HG02610 (cell line): ENCODE data around the gene ZNF692.

Source experiments
- ATAC-seq: cut with Tn5 transposase; IDR thresholded peaks from one replicate; pipeline ENCODE4 v1.9.1; 2021; ENCODE audit warnings: mild to moderate bottlenecking, moderate library complexity; ENCODE audit not compliant: unreplicated experiment

Gene ZNF692

DNA sequence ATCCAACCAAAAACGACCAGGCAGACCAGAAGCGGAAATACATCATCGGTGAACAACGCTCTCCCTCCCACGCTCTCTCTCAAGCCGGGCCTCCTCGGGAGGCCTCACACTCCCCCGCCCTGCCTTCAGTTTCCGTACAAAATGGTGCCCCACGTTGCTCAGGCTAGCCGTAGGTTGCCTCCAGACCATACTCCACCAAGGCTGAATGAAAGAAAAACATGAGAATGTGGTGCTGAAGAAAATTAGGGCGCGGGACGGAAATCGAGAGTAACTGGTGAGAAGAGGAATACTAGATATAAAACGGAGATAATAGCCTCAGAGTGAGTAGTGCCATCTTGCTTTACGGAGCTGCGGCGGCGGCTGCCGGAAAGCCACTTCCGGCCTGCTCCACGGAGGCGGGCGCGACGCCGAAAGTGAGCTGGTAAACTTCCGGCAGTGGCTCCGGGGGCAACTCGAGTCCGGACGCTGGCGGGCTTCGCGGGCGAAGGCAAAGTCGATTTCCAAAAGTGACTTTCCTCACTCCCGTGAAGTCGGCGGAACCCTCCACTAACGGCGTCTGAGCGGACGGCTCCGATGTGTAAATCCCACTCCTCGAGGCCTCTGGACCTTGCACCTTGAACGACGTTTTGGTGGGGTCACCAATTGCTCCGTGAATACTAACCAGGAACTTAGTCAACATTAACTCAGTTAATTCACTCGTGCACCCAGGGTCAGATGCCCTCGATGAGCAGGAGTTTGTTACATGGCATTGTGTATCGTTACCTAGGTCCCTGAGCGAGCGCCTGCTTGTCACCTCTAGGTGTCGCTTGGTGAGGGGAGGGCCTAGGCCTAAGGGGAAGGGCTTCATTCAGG, 32.8 kb downstream of the ZNF692 start, which contains the start of gene SH3BP5L:
TSS of gene SH3BP5L (minus strand) at position 7 of the 852 bp plus-strand sequence. CDS start 980 bp downstream, outside the sequence.
- ATAC-seq = peak; percentile 93

DNA sequence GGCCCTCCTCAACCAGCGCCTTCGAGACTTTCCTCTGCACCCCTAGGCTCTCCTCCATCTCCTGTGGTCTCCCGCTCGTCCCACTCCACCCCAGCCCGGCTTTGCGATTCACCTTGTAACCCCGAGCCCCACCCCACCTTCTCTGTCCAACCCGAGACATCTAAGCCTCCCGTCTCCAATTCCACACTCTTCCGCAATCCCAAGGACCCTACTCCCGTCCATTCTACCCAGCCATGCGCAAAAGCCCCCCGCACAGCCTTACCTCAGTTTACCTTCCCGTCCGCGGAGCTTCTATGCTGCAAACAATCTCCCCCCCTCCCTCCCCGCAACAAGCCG, 33.3 kb downstream of the ZNF692 start:
- ATAC-seq = peak; percentile 1

DNA sequence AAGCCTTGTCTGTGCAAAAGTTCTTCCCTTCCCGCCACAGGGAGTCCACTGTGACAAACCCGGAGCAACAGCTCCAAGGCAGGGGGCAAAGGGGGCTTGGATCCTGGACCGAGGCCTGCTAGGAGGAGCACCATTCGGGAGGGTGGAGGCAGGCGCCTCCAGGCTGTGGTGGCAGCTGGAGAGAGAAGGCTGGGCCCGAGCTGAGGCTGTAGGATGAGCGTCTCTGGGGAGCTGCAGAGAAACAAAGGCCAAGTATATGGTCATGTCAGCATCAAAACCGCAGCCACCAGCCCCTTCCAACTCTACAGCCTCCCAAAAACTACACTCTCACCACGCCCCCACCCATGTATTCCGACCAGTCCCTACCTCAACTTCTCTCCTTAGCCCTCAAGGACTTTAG, 33.7 kb downstream of the ZNF692 start:
- no peak for ATAC-seq

DNA sequence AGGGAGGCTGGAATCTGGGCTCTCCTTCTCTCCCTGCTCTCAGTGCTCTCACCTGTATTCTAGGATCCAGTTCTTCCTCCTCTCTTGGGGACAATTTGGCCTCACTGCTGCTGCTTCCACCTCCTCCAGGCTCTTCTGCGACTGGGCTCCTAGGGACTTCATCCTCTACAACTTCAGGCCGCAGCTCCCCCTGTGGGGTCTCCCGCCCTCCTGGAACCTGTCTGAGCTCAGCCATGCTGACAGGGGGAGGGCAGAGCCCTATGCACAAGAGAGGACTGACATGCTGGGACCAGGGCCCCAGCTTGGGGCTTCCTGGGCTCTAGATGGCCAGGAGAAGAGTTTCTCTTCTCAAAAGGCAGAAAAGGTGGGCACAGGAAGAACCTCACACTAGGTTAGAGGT, 34.2 kb downstream of the ZNF692 start:
- no peak for ATAC-seq

DNA sequence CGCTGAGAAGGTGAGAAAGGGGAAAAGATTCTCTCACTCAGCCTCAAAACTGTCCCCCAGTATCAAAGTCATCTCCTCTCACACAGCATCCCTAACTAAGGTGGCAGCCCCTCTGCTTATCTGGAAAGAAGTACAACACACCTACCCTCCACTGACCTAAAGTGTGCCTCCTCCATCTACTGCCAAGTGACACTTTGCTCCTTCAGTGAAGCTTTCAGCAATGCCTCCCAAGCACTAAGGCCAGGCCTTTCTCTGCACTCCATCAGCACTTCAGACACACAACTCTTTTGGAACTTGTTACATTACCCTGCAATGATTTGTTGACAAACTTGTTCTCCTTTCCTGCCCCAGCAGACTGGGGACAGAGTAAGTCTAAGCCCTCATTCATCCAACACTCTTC, 34.6 kb downstream of the ZNF692 start:
- no peak for ATAC-seq

DNA sequence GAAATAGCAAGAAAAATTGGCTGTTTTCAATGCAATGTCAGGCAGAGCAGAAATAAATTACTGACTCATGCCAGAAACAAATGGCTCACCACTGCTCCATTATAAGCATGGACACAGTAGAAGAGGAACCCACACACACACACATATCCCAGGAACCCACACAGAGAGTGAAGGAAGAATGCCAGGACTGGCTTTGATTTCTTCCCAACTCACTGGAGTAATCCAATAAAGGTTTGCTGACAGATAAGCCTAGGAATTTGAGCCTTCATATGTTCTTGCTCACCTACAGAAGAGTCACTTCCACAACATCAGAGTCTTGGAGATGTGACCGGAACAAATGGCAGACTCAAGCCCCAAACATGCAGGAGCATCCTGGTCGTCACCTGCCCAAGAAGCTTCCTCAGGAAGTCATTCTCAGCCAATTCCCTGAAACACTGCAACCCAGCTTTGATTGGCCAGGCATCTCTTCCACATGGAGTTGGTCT, 35.3 kb downstream of the ZNF692 start:
- ATAC-seq = no peak

DNA sequence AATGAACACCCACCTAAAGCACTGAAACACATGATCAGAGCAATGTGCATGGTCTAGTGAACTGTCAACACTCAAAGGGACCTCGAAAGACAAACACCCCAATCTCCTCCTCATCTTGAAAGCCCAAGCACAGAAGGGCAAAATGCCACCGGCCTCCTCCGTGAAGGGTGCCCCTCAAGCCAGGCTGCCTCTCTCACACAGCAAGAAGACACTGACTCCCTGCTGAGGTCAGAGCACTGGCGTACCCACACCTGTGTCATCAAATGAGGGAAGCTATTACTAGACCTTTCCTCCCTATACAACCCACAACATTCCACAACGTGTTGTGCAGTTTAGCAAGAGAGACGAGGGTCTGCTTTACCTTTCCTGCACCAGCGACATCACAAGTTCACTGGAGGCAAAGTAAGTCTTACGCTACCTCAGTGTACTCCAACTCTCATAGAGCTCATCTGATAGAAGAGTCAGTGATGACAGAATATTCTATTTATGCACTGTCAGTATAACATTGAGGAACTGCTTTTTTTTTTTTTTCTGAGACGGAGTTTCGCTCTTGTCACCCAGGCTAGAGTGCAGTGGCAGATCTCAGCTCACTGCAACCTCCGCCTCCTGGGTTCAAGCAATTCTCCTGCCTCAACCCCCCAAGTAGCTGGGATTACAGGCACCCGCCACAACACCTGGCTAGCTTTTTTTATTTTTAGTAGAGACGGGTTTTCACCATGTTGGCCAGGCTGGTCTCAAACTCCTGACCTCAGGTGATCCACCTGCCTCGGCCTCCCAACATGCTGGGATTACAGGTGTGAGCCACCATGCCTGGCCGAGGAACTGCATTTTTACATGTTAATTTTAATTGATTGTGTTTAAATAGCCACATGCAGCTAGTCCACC, 36.5 kb downstream of the ZNF692 start:
- no peak for ATAC-seq

DNA sequence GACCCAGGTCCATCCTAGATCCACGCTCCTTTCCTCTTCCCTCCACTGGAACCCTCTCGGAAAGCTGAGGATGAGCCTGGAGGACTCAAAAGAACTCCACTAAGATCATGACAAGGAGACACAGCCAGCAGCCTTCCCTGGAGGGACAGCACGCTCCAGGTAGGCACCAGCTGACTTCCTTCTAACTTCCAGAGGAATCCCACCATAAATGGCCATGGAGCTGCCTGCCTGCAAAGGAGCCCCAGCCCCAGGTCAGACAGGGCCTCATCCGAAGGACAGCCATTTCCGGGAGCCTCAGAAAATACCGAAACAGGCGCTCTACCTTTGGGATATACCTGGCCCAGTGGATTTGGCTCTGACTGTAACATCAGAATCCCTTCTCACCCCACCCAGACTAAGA, 37.2 kb downstream of the ZNF692 start:
- no peak for ATAC-seq

DNA sequence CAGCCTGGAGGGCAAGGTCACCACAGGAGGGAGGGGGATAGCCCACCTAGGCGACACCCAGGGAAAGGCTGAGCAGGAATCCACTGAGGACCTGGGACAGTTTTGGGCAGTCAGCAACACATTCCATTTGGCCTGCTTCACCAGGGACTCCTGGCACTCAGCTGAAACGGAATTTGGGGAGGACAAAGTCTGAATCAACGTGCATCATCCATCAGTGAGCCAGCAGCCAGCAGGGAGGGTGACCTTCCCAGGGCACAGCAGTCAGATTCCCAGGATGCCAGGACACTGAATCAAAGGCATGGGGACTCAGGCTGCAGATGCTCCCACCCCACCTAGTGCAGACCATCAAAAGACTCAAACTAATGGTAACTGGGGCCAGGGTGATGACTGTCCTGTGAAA, 37.8 kb downstream of the ZNF692 start:
- ATAC-seq = no peak

DNA sequence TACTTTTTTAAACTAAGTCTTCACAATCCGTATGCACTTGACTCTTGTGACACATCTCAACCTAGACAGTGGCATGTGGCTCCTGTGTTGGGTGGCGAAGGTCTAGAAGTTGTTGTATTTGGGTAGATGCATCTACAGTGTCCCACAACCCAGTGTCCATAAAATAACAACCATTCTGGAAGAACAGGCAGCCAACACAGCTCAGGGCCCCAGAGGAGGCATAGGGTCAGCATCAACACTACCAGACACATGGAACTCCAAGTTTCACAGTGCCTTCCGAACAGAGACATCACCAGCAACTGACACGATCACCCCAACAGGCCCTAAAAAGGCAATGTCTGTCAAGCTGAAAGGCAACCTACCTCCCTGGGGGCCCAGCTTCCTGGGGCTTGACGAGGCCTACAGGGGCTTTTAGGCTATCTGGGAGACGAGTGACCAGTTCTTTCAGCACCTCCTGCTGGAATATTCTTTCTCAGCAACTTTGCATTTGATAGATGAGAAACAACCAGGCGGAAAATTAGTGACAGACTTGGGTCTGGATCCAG, 38.8 kb downstream of the ZNF692 start:
- no peak for ATAC-seq

DNA sequence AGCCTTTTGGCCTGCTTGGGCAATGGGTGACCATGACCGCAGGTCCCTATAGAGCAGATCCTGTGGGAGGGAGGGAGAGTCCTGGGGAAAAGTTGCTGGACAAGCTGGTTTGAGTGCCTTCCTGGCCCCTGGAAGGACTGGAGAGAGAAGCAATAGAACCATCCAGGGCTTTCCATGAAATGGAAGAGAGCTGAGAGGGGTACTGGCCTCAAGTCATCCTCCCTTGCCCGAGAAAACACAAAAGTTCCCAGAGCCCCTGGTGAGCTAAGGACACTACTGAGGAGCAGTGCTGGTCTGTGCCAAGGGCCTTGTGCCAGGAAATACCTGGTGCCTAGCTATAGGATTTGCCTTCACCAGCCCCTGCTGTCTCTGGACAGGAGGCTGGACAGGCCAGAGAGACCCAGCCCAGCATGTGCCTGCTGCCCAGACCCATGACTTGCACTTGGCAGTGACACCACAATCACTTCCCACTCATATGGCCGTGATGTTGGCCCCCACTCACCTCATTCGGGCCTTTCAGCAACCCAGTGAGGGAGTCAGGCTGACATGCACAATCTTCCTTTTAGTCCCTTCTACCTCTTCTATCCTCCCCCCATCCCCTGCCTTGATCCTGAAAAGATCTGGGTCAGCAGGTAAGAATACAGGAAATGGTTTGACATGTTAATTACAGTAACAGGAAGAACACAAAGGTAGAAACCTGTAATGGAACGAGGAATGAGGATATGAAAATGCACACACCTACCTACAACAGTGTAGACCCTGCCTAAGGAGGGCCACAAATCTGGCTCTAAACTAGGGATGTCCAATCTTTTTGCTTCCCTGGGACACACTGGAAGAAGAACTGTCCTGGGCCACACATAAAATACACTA, 40.1 kb downstream of the ZNF692 start:
- peak; percentile 39 for ATAC-seq

DNA sequence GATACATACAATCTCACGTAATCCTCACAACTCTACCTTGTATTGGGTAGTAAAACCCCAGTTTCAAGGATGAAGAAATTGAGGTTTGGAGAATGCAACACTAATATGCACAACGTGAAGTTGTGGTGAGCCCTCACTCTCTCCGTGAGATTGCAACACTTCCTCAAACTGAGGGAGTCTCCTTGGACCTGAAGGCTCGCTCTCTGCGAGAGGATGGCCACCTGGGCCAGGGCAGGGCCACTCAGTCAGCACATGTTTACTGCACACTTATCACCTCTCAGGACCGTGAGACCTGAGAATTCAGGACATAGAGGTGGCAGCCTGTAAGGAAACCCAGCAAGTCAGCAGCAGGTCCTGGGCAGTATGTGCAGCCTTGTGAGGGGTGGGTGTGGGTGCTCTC, 41.8 kb downstream of the ZNF692 start:
- ATAC-seq = no peak

DNA sequence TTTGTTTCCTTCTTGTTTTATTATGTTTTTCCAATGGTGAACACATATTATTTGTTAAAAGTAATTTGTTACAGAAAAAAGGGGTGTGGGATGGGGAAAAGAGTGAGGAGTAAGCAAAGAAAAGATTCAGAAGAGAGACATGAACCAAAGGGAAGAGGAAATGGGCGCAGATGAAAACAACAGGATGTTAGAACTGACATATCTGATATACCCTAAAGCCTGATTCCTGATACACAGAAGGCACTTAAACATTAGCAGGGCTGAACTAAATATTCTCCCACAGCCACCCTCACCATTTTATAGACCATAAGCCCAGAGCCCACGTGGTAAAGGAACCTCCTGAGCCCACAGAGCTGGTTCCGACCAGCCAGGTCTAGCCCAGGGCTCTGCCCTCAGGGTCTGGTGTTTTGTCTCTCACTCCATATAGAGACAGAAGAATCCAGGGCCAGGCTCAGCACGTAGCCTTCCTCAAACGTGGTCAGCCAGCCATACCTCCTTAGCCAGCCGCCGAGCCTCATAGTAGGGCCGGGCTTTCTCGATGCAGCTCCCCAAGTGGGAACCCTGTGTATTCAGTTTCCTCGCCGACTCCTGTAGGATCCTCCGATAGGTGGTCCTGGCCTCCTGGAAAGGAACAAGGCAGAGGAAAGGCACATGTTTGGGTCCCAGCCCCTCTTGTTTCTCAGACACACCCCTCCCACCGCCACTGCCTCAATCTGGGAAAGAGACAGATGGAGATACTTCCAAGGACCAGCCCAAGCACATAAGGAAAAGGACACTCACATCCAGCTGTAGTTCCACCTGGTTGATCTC, 42.6 kb downstream of the ZNF692 start:
- no peak for ATAC-seq

DNA sequence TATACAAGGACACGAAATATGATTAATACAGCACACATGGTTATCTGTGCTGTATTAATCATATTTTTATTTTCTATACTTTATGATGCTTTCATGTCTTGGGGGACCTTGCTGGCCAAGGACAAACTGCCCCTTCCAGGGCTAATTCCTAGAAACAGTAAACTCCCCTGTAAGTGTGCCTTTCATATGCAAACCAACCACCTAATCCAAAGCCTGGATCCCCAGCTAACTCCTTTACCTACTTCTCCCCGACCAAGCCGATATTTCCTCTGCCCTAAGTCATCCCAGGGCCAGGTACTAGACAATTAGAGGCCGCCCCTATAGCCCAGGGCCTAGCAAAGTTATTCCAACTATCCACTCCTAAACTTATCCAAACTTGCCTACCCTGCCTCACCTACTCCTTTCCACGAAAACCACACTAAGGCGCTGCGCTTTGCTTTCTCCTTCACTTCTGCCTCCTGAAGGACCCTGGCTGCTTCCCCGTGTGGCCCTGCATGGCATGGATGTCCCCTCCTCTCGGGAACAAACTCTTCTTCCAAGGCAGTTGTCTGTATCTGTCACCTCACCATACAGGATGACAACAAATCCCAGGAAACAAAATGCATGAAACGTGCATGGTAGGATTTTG, 43.4 kb downstream of the ZNF692 start:
- no peak for ATAC-seq

DNA sequence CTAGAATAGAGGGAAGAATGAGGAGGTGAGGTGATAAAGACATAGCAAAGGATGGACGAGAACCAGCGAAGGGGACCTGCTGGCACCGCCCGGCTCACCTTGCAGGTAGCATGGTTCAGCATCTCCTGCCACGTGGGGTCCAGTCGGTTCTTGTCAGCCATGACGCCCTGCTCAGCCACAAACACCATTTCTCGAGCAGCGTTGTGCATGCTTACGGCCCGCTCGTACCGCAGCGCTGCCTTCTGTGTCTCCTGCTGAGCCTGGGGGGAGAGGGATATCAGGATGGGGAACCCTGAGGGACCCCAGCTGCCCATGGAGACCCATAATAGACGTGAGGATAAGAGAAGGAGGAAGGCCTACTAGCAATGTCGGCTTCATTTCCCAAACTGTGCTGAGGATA, 44.5 kb downstream of the ZNF692 start:
- no peak for ATAC-seq

DNA sequence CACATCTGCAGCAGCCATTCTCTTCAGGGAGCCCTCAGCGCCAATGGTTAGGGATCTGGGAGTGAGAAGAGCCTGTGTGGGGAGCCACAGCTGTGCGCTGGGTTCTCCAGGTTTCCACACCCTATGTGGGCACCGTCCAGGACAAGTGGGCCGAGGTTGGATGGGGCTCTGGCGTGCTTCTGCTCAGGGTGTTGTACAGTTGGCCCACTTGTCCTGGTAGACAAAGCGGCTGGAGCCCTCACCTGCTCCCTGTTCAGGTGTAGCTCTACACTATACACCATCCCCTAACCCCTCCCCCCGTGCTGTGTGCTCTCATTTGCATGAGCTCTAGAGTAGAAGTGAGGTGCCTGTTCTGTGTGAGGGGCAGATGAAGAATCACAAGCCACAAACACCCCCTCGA, 45.3 kb downstream of the ZNF692 start:
- ATAC-seq = no peak

DNA sequence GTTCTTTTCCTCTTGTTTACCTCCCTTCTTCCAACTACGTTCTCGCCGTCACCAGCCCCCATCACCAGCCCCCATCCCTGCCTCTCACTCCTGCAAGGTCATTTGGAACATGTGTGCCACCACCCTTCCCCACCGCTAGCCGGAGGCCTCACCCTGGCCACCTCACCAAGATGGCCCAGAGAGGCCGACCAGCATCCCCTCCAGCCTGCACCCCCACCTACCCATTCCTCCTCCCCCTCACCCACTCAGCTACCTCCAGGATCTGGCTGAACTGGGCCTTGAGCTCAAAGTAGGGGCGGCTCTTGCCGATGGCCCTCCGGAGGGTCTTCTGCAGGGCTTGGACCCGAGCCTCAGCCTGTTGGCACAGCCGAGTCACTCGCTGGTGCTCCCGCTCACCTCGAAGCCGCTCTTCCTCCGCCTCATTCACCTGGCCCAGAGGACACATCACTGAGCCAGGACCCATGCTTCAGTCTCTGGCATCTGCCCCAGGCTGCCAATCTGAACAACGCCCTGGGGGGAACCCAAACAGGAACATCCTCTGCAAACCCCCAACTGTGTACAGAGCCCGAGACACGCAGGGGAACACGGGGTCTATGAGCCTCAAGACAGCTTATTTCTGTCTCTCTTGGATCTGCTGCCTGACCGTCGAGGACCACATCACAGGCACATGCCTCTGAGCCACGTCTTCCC, 46.0 kb downstream of the ZNF692 start:
- ATAC-seq = no peak
